Skin epidermis (tissue), 12 donors: Measurements from ENCODE around the gene AKR1A1.

Source experiments
- H3K27ac ChIP-seq, 21 experiments: fragments of 200-600 bp; sonication (generic) in 11 of 21; one replicate each; pipeline ENCODE4 v1.5.0; 2020; ENCODE audit warnings: mild to moderate bottlenecking in 3 of 21, inconsistent platforms in 2 of 21, moderate library complexity in 2 of 21
- H3K4me3 ChIP-seq, 7 experiments: fragments of 200-600 bp; sonication (generic) in 2 of 7; one replicate each; pipeline ENCODE4 v1.5.0; 2020; ENCODE audit warnings: inconsistent platforms in 2 of 7, mild to moderate bottlenecking in 2 of 7, moderate library complexity in 1 of 7

AKR1A1 gene

GRCh38 chr1:45607404-45608074 lies 56.9 kb downstream of the AKR1A1 start:
- Histone ChIP-seq H3K4me3 (no peak overlapping the region), H3K27ac (peak overlapping the region in 7 of 21 experiments; percentile 34 to 72 (median 55))

GRCh38 chr1:45608175-45609156 lies 57.8 kb downstream of the AKR1A1 start:
- Histone ChIP-seq H3K27ac (peak overlapping the region in 10 of 21 experiments; percentile 2 to 72 (median 52)), H3K4me3 (no peak overlapping the region)

DNA sequence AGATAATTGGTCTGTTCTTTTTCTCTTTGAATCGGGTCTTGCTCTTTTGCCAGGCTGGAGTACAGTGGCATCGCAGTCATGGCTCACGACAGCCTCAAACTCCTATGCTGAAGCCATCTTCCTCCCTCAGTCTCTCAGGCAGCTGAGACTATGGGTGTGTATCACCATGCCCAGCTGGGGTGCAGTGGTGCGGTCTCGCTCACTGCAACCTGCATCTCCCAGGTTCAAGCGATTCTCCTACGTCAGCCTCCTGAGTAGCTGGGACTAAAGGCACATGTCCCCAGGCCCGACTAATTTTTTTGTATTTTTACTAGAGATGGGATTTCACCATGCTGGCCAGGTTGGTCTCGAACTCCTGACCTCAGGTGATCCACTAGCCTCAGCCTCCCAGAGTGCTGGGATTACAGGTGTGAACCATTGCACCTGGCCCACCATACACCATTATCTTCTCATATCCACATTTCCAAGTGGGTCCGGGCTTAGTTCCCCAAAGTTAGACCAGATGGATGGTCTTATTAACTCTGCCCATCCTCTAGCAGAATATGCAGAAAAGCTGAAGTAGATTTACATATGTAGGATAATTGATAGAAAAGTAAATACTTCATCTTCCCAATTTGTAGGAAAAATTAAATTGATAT lies 60.1 kb downstream of the AKR1A1 start:
- Histone ChIP-seq H3K4me3 (no peak overlapping the region), H3K27ac (no peak overlapping the region)

- peak overlapping the region in 1 of 21 experiments; percentile 9 for H3K27ac ChIP-seq
These were observed 62.4 kb downstream of the AKR1A1 start for GRCh38 chr1:45612941-45613579.

DNA sequence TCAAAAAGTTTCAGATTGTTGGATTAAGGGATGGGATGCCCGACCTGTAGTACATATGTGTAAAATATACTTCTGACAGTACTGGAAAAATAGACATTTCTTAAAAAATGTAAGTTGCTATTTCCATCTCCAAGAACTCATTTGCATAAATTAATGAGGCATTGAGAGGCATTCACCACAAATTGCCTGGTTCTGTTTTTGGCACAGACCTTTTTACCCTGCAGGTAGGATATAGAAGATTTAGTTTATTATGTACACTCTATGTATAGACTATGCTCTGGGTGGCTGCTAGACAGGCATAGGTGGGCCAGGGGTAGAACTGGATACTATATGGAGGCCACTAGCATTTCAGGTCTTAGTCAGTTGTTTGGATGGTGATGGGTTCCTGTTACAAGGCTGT lies 65.3 kb downstream of the AKR1A1 start:
- H3K4me3 ChIP-seq = no peak overlapping the region
- no peak overlapping the region for H3K27ac ChIP-seq

More at GRCh38 chr1:45612941-45613579, 62.4 kb downstream of the AKR1A1 start:
- H3K4me3 ChIP-seq = no peak overlapping the region

DNA sequence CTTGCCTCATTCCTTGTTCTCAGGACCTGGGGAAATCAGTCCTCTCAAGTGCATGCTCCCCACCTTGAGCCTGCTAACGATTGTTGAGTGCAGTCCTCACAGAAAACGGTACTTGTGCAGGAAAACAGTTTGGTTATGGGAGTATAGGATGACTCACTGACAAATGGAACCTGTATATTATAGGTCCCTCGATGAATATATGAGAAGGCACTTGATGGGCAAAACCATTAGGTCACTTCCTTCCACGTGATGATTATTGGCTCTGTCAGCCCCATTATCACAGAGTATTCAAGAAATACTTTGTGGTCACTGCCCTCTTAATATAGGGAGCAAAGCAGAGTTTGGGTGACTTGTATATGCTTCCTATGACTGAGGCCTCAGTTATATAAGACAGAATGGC lies 67.0 kb downstream of the AKR1A1 start:
- Histone ChIP-seq H3K27ac (peak overlapping the region in 1 of 21 experiments; percentile 5), H3K4me3 (no peak overlapping the region)

- H3K27ac ChIP-seq = peak overlapping the region in 4 of 21 experiments; percentile 0 to 70 (median 47)
- no peak overlapping the region for H3K4me3 ChIP-seq
These were observed 68.7 kb downstream of the AKR1A1 start for GRCh38 chr1:45619149-45619921.
